Prostate gland (tissue), 2 donors: Measurements from ENCODE around the gene PTPRT. TPM values are rescaled to one million over a fixed set of nuclear protein-coding genes. Genes with fewer than 3 reads are reported as not detected.

Source experiments
- DNase-seq: peaks from one replicate; pipeline ENCODE4 v3.0.0-alpha.2; 2019; ENCODE audit warnings: low spot score
- H3K27ac ChIP-seq, 2 donors: fragments of 200-600 bp; sonication (generic); 2 replicates each; pipeline ENCODE4 v1.5.1; 2017 to 2019
- H3K27me3 ChIP-seq: fragments of 200-600 bp; sonication (generic); replicated peaks from 2 replicates; pipeline ENCODE4 v1.5.1; 2019; ENCODE audit not compliant: insufficient read depth
- H3K36me3 ChIP-seq, 2 donors: fragments of 200-600 bp; sonication (generic); 1 replicate in 1 of 2; 2 replicates in 1 of 2; pipeline versions ENCODE4 v1.5.1 to v1.8.1; 2017 to 2019
- H3K4me1 ChIP-seq: fragments of 200-600 bp; sonication (generic); replicated peaks from 2 replicates; pipeline ENCODE4 v1.5.1; 2019
- H3K4me3 ChIP-seq, 2 donors: fragments of 200-600 bp; sonication (generic); 2 replicates each; pipeline ENCODE4 v1.5.1; 2017 to 2019
- H3K9me3 ChIP-seq: fragments of 200-600 bp; sonication (generic); 2 replicates; pipeline ENCODE4 v1.5.1; 2017
- CTCF ChIP-seq, 4 experiments: fragments of 200-600 bp in 2 of 4; fragments of 450-650 bp in 2 of 4; sonication (generic) in 2 of 4; IDR thresholded peaks; 1 replicate in 3 of 4; 2 replicates in 1 of 4; pipeline ENCODE4 v1.5.1; 2016 to 2019; ENCODE audit warnings: antibody characterized with exemption in 4 of 4, mild to moderate bottlenecking in 2 of 4, moderate library complexity in 2 of 4
- POLR2A ChIP-seq: fragments of 450-650 bp; IDR thresholded peaks from one replicate; pipeline ENCODE4 v1.6.1; 2016; ENCODE audit warnings: antibody characterized with exemption, mild to moderate bottlenecking
- POLR2AphosphoS5 ChIP-seq: sonication (generic); formaldehyde crosslinking; IDR thresholded peaks from one replicate; pipeline ENCODE4 v1.6.1; 2017; ENCODE audit warnings: antibody characterized with exemption
- WGBS: methylation state at CpG from one replicate; pipeline ENCODE4 v1.1.5; 2018; 5-methylcytosine and 5-hydroxymethylcytosine counted together
- intact Hi-C: fragments of 100-400 bp; cut with DNase I; formaldehyde crosslinking; loops from one replicate; pipeline ENCODE4 v1.14.2; 2022
- total RNA-seq, 2 donors: library from RNA; depleted of rRNA; stranded (reverse); fragments of >200 nt; gene quantifications; one replicate each; pipeline ENCODE4 v1.1.0, GENCODE V29; 2016

PTPRT gene
- total RNA-seq, 2 donors from 2014 or later = 1.5 to 3.5 TPM

- no peak for TF ChIP-seq POLR2A
- no peak for TF ChIP-seq POLR2AphosphoS5
- no peak for TF ChIP-seq CTCF (IDR thresholded peaks at IDR 0.05)
- H3K27ac ChIP-seq = no peak overlapping the region
- no peak overlapping the region for H3K4me3 ChIP-seq
- intact Hi-C loops = no loop called here
- 44% methylated on average over 4 of the region's 4 CpGs for WGBS
- no peaks in the 10 kb centered on the region for H3K36me3 ChIP-seq
- no peaks in the 10 kb centered on the region for H3K27me3 ChIP-seq
- H3K9me3 ChIP-seq = no peaks in the 10 kb centered on the region
- no peaks in the 10 kb centered on the region for H3K4me1 ChIP-seq
- no peak for DNase-seq
Measured at GRCh38 chr20:43043887-43044286, 145.8 kb downstream of the PTPRT start.

- Histone ChIP-seq H3K9me3 (no peaks in the 10 kb centered on the region), H3K4me3 (no peak overlapping the region), H3K27ac (no peak overlapping the region), H3K4me1 (no peaks in the 10 kb centered on the region), H3K36me3 (no peaks in the 10 kb centered on the region), H3K27me3 (no peaks in the 10 kb centered on the region)
- intact Hi-C loops = no loop called here
- TF ChIP-seq POLR2AphosphoS5 = no peak
- no peak for TF ChIP-seq CTCF (IDR thresholded peaks at IDR 0.05)
- no peak for TF ChIP-seq POLR2A
- 11% methylated on average over 6 of the region's 6 CpGs for WGBS
- DNase-seq = no peak
Measured at GRCh38 chr20:43040427-43040826, 149.3 kb downstream of the PTPRT start.

GRCh38 chr20:43037605-43038309 lies 151.9 kb downstream of the PTPRT start:
- Histone ChIP-seq H3K4me3 (no peak overlapping the region), H3K9me3 (no peaks in the 10 kb centered on the region), H3K4me1 (no peaks in the 10 kb centered on the region), H3K27ac (no peak overlapping the region), H3K36me3 (no peaks in the 10 kb centered on the region), H3K27me3 (no peaks in the 10 kb centered on the region)
- 44% methylated on average over 6 of the region's 6 CpGs for WGBS
- TF ChIP-seq POLR2AphosphoS5 = no peak
- no peak for TF ChIP-seq CTCF (IDR thresholded peaks at IDR 0.05)
- no peak for TF ChIP-seq POLR2A
- no peak for DNase-seq
- intact Hi-C loops = no loop called here

- H3K36me3 ChIP-seq = no peaks in the 10 kb centered on the region
- intact Hi-C loops = no loop called here
- WGBS = 59% methylated on average over 9 of the region's 9 CpGs
- no peak overlapping the region for H3K27ac ChIP-seq
- H3K9me3 ChIP-seq = no peaks in the 10 kb centered on the region
- no peak overlapping the region for H3K4me3 ChIP-seq
- H3K27me3 ChIP-seq = no peaks in the 10 kb centered on the region
- DNase-seq = no peak
- TF ChIP-seq POLR2AphosphoS5 (no peak), CTCF (IDR thresholded peaks at IDR 0.05) (no peak), POLR2A (no peak)
- no peaks in the 10 kb centered on the region for H3K4me1 ChIP-seq
Measured at GRCh38 chr20:43034981-43035724, 154.6 kb downstream of the PTPRT start.

GRCh38 chr20:43032459-43032858 lies 157.2 kb downstream of the PTPRT start:
- Histone ChIP-seq H3K27me3 (no peaks in the 10 kb centered on the region), H3K36me3 (no peaks in the 10 kb centered on the region), H3K9me3 (no peaks in the 10 kb centered on the region), H3K4me1 (no peaks in the 10 kb centered on the region), H3K4me3 (no peak overlapping the region), H3K27ac (no peak overlapping the region)
- TF ChIP-seq POLR2AphosphoS5 = no peak
- TF ChIP-seq CTCF (IDR thresholded peaks at IDR 0.05) = no peak
- no peak for TF ChIP-seq POLR2A
- DNase-seq = no peak
- intact Hi-C loops = no loop called here
- 32% methylated on average over 3 of the region's 3 CpGs for WGBS
